ENCODE measurements around the gene HOXD9. TPM values are rescaled to one million over a fixed set of nuclear protein-coding genes. Genes with fewer than 3 reads are reported as not detected.

The HOXD9 gene
- not detected in 2 replicates for total RNA-seq

DNA sequence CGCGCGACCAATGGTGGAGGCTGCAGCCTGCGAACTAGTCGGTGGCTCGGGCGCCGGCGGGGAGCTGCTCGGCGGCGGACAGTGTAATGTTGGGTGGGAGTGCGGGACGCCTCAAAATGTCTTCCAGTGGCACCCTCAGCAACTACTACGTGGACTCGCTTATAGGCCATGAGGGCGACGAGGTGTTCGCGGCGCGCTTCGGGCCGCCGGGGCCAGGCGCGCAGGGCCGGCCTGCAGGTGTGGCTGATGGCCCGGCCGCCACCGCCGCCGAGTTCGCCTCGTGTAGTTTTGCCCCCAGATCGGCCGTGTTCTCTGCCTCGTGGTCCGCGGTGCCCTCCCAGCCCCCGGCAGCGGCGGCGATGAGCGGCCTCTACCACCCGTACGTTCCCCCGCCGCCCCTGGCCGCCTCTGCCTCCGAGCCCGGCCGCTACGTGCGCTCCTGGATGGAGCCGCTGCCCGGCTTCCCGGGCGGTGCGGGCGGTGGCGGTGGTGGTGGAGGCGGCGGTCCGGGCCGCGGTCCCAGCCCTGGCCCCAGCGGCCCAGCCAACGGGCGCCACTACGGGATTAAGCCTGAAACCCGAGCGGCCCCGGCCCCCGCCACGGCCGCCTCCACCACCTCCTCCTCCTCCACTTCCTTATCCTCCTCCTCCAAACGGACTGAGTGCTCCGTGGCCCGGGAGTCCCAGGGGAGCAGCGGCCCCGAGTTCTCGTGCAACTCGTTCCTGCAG is at the start of gene HOXD9:
Gene HOXD9 (plus strand): TSS at position 37 of the 728 bp plus-strand sequence. CDS start 50 bp downstream, at position 87.
- H3K27ac Mint-ChIP-seq, result peak within 1 kb of the TSS; percentile 42
- no peak within 1 kb of the TSS for H3K4me3 Mint-ChIP-seq (ENCODE audit: low read depth)
- H3K9me3 Mint-ChIP-seq, result no peaks in the 10 kb centered on the region
- H3K27me3 Mint-ChIP-seq (ENCODE audit: low read depth), result peaks cover 77% of the 10 kb centered on the region
- no peaks in the 10 kb centered on the region for H3K36me3 Mint-ChIP-seq (ENCODE audit: low read depth)
- H3K4me1 Mint-ChIP-seq (ENCODE audit: low read depth), result peaks cover 4% of the 10 kb centered on the region
- no peak for DNase-seq (ENCODE audit: low spot score)
- intact Hi-C loops (cut with micrococcal nuclease), result loop anchor here (5.0 to 10.0 kb wide), 2 partner anchors 39 to 1788 kb away; partner anchors contain the start of gene SP9

DNA sequence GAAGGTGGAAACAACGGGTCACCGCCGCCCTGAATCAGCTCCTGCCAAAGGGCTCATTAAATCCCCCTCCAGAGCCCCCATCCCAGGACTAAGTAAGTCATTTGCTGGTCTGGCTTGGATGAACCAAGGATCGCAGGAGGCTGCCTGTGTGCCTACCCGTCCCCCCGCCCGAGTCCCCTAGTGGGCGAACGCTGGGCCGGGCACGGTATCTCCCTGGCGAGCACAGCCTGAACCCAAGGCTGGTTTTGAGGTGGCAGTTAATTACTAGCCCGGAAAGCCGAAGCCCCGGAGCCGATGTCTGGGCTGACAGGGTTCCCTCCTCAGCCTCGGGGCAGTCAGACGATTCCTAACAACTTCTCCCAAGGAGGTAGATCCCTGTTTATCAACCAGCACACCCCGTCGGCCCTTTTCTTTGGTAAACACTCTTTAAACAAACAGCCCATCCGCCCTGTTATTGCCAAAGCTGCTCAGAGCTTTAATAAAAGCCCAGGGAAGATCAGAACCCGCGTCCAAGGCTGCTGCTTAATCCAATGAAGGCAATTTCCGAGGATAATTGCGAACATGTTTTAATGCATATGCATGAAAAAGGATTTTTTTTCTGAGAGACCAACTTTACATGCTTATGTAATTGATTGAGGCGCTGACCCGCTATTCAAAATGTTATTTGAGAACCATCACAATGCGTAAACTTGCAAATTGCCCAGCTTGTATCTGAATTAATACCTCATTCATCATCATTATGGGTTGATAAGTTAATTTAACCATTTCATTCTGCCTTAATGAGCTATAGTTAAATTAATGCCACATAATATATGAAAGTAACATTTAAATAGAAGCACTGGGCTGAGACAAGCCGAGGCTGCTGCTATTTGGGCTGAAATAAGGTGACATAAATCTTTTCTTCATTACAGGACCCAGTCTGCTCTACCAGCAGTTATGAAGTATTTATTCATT is 49.3 kb upstream of the HOXD9 start:
- DNase-seq (ENCODE audit: low spot score), result no peak
- Mint-ChIP-seq H3K27ac (no peak overlapping the region), H3K36me3 (ENCODE audit: low read depth) (no peaks in the 10 kb centered on the region), H3K9me3 (no peaks in the 10 kb centered on the region), H3K27me3 (ENCODE audit: low read depth) (peaks cover 83% of the 10 kb centered on the region), H3K4me3 (ENCODE audit: low read depth) (no peak overlapping the region), H3K4me1 (ENCODE audit: low read depth) (peaks cover 3% of the 10 kb centered on the region)
- intact Hi-C loops (cut with micrococcal nuclease), result no loop called here

DNA sequence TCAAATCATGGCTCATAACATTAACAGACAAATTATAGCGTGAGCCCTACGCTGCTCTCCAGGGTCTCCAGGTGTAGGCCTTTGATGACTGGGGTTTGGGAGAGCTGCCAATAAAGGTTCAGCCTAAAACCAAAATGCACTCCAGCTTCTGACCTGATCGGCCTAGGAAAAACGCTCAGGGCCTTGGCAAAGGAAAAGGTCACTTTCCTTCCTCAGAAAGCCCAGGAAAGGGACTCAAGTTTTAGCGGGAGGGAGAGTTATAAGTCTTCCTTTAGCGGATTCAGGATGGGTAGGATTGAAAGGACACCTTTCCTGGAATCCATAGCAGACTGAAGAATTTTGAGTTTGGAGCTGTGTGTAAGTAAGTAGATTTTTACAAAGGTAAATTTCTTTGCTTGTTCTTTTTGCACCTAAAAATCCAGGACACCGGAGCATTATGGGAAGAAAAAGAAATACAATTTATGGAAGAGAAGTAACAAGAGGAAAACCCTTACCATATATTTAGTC is 47.5 kb upstream of the HOXD9 start:
- Mint-ChIP-seq H3K27me3 (ENCODE audit: low read depth) (peaks cover 81% of the 10 kb centered on the region), H3K4me1 (ENCODE audit: low read depth) (peaks cover 5% of the 10 kb centered on the region), H3K36me3 (ENCODE audit: low read depth) (peaks cover 4% of the 10 kb centered on the region), H3K4me3 (ENCODE audit: low read depth) (no peak overlapping the region), H3K9me3 (peaks cover 3% of the 10 kb centered on the region), H3K27ac (no peak overlapping the region)
- no peak for DNase-seq (ENCODE audit: low spot score)
- intact Hi-C loops (cut with micrococcal nuclease), result loop anchor here (5.0 kb wide), 1 partner anchor 1738 kb away; no protein-coding TSS in a partner anchor

DNA sequence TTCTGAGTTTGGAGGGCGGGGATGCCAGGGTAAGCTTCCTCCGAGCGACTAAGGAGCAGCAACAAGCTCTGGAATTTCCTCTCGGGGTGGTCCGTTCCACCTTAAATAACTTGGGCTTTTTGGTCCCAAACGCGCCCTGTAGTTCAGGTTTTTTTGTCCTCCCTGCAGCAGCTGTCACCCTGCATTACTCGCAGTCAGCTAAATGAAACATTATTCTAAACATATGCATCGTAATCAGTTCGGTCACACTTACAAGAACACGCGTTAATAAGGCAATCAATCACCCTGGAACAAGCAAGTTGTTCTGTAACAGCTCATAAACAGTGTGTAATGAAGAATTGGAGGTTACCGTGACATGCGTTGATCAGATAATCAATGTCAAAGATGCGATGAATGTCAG is 47.0 kb upstream of the HOXD9 start:
- no peak for DNase-seq (ENCODE audit: low spot score)
- H3K4me1 Mint-ChIP-seq (ENCODE audit: low read depth), result peaks cover 5% of the 10 kb centered on the region
- peaks cover 4% of the 10 kb centered on the region for H3K36me3 Mint-ChIP-seq (ENCODE audit: low read depth)
- H3K4me3 Mint-ChIP-seq (ENCODE audit: low read depth), result no peak overlapping the region
- intact Hi-C loops (cut with micrococcal nuclease), result loop anchor here (5.0 kb wide), 1 partner anchor 1738 kb away; no protein-coding TSS in a partner anchor
- H3K27me3 Mint-ChIP-seq (ENCODE audit: low read depth), result peaks cover 76% of the 10 kb centered on the region
- no peak overlapping the region for H3K27ac Mint-ChIP-seq
- peaks cover 3% of the 10 kb centered on the region for H3K9me3 Mint-ChIP-seq

DNA sequence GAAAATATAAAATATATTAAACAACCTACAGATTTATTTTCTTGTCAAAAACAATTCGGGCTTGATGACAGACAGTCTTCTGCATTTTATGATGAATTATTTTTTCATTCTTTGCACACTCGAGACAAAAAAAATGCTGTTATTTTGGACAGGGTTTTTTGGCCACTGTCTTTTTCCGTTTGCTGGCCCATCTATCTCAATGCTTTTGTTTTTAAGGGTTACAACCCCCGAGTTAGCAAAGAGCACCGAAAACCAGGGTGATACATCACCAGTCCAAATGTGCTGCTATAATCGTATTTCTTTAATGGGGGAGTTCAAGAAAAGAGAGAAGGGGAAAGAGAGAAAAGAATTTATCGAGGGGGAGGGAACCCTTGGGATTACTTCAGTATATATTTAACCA is 46.5 kb upstream of the HOXD9 start:
- H3K4me1 Mint-ChIP-seq (ENCODE audit: low read depth), result peaks cover 5% of the 10 kb centered on the region
- H3K9me3 Mint-ChIP-seq, result peaks cover 3% of the 10 kb centered on the region
- intact Hi-C loops (cut with micrococcal nuclease), result loop anchor here (2.0 to 5.0 kb wide), 2 partner anchors 55 to 1739 kb away; no protein-coding TSS in a partner anchor
- no peak overlapping the region for H3K27ac Mint-ChIP-seq
- no peak overlapping the region for H3K4me3 Mint-ChIP-seq (ENCODE audit: low read depth)
- peaks cover 73% of the 10 kb centered on the region for H3K27me3 Mint-ChIP-seq (ENCODE audit: low read depth)
- H3K36me3 Mint-ChIP-seq (ENCODE audit: low read depth), result peaks cover 4% of the 10 kb centered on the region
- DNase-seq (ENCODE audit: low spot score), result no peak

DNA sequence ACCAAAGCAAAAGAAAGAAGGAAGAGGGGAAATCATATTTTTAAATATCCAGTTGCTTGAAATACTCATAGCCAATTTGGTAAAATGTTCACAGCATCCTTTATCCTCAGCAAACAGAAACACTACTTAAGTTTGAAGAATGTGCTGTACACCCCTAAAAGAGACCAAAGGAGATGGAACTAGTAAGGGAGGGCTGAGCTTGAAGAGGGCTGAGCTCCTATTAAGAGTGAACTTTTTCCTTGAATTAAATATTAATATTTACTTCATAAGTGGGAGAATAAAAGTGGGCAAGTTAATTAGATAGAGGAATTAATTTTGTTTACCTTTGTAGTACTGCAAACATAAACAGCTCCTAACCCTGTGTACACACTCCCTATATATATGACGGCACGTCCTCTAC is 45.7 kb upstream of the HOXD9 start:
- H3K27me3 Mint-ChIP-seq (ENCODE audit: low read depth), result peaks cover 73% of the 10 kb centered on the region
- intact Hi-C loops (cut with micrococcal nuclease), result loop anchor here (2.0 to 5.0 kb wide), 2 partner anchors 54 to 1739 kb away; no protein-coding TSS in a partner anchor
- H3K27ac Mint-ChIP-seq, result no peak overlapping the region
- H3K4me3 Mint-ChIP-seq (ENCODE audit: low read depth), result no peak overlapping the region
- peaks cover 3% of the 10 kb centered on the region for H3K9me3 Mint-ChIP-seq
- peaks cover 5% of the 10 kb centered on the region for H3K4me1 Mint-ChIP-seq (ENCODE audit: low read depth)
- no peak for DNase-seq (ENCODE audit: low spot score)
- peaks cover 4% of the 10 kb centered on the region for H3K36me3 Mint-ChIP-seq (ENCODE audit: low read depth)

DNA sequence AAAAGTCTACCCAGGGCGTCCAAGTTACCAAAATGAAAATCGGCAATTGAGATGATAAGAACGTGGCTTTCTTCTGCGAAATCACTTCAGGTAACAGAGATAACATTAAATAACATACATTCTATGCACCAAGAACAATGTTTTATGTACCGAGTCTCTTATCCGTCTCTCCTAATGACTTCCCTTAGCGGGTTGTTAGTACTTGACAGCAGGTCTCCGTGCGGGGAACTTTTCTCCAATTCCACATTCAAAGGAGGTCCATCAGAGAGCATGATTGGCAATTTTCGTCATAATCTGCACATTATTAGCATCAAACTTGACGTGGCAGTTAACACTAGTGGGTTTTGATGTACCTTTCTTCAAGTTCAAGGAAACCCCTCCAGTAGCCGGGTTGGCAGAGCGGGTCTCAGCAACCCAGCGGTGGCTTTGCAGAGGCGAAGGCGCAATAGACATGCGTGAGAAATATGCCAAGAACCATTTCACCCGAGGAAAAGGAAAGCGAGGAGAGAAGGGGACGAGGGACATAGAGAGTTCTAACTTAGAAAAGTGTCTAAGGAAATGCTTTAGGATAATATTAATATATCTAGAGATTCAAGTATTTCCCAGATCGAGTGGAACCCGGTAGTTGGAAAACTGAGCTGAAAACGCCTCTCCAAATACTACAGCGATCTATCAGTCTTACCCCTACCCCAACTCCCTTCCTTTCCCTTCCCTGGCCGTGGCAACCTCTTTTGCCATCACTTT is 43.8 kb upstream of the HOXD9 start:
- H3K4me3 Mint-ChIP-seq (ENCODE audit: low read depth), result no peak overlapping the region

DNA sequence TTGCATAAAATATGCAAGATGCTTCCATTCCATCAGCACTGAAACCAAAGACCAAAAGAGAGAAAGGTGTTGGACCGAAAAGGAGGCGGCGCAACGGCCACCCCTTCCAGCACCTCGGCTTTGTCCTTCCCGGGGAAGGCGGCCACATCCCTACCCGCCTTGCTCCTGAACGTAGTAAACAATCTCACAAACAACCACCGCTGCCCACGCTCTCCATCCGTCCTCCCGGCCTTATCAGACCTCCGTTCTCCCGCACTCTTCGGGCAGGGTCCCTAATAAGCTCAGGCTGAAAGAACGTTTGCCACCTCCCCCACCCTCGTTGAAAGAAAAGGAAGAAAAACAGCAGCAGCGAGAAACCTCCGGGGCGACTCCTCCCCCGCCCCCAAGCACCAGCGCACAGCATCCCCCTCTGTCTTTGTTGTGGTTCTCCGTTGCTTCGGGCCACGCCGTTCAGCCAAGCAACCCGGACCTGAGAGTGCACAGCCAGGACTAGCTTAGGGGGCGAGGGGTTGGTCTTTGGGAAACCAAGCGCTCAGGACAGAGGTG is 43.2 kb upstream of the HOXD9 start:
- no peak for DNase-seq (ENCODE audit: low spot score)
- Mint-ChIP-seq H3K27ac (peak overlapping the region; percentile 76), H3K36me3 (ENCODE audit: low read depth) (peaks cover 4% of the 10 kb centered on the region), H3K9me3 (peaks cover 3% of the 10 kb centered on the region), H3K4me3 (ENCODE audit: low read depth) (no peak overlapping the region), H3K27me3 (ENCODE audit: low read depth) (peaks cover 69% of the 10 kb centered on the region), H3K4me1 (ENCODE audit: low read depth) (peaks cover 5% of the 10 kb centered on the region)
- intact Hi-C loops (cut with micrococcal nuclease), result loop anchor here (2.0 to 5.0 kb wide), 2 partner anchors 31 to 1742 kb away; no protein-coding TSS in a partner anchor

More for the DNA sequence above, 43.8 kb upstream of the HOXD9 start:
- Mint-ChIP-seq H3K4me1 (ENCODE audit: low read depth) (peaks cover 5% of the 10 kb centered on the region), H3K9me3 (peaks cover 3% of the 10 kb centered on the region), H3K36me3 (ENCODE audit: low read depth) (peaks cover 4% of the 10 kb centered on the region), H3K27me3 (ENCODE audit: low read depth) (peaks cover 67% of the 10 kb centered on the region), H3K27ac (no peak overlapping the region)
- intact Hi-C loops (cut with micrococcal nuclease), result loop anchor here (1.0 to 5.0 kb wide), 3 partner anchors 9 to 1741 kb away; no protein-coding TSS in a partner anchor
- no peak for DNase-seq (ENCODE audit: low spot score)

DNA sequence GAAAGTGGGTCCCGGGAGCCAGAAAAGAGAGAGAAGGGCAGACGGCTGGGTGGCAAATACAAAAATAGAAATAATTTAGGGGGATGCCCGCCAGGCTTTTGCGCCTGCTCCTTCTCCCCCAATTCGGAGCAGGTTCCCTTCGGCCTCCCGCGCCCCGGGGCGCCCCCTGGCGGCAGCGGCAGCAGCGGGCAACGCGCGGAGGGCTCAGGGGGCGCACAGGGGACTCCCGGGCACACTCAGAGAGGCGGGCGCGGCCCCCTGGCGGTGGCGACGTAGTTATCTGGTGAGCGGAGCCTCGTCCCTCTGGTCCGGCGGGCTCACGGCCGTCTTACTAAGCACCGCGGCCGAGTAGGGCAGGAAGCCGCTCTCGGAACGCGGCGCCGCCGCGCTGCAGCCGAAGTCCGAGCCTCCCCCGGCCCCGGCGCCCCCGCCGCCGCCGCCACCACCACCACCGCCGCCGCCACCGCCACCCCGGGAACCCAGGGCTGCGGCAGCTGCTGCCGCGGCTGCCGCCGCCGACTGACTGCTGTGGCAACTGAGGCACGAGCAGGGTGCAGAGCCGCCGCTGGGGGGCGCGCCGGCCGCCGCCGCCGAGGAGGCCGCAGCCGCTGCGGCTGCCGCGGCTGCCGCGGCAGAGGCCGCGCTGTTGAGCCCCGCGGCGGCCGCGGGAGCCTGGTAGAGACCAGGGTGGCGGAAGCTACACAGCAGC is 42.5 kb upstream of the HOXD9 start:
- H3K36me3 Mint-ChIP-seq (ENCODE audit: low read depth), result peaks cover 4% of the 10 kb centered on the region
- no peak for DNase-seq (ENCODE audit: low spot score)
- peak overlapping the region; percentile 76 for H3K27ac Mint-ChIP-seq

DNA sequence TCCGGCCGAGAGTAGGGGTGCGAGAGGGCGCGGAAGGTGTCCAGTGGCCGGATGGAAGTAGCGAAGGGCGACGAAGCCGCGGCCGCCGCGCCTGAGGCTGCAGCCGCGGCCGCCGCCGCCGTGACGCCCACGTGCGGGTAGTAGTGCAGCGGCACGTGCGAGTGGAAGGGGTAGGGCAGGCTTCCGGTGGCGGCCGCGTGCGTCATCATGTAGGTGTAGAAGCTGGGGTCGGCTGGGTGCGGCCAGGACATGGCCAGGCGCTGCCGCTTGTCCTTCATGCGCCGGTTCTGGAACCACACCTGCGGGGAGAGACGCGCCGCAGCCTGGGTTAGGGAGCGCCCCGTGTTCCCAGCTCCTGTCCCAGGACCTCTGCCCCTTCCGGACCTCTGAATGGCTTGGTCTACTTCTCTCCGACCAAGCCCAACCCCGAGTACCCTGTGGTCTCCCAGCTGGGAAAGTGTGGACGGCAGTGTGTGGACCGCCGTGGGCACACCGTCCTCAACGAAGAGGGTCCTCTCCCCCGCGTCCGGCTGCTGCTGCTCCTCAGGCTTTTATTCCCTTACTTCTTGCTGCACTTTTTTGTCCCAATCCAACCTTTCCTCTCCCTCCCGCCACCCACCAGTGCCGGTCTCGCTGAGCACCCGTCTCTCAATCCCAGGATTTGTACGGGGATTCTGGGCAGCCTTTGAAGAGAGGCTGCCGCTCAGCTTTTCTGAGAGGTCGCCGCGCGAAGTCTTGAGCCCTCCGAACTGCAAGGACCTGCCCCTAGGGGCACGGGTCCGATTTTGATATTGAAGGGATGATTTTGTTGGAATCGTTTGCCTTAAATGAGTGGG is 41.8 kb upstream of the HOXD9 start:
- peaks cover 65% of the 10 kb centered on the region for H3K27me3 Mint-ChIP-seq (ENCODE audit: low read depth)
- peaks cover 5% of the 10 kb centered on the region for H3K4me1 Mint-ChIP-seq (ENCODE audit: low read depth)
- H3K36me3 Mint-ChIP-seq (ENCODE audit: low read depth), result peaks cover 4% of the 10 kb centered on the region
- no peak for DNase-seq (ENCODE audit: low spot score)
- no peak overlapping the region for H3K4me3 Mint-ChIP-seq (ENCODE audit: low read depth)
- intact Hi-C loops (cut with micrococcal nuclease), result loop anchor here (2.0 kb wide), 1 partner anchor 82 kb away; no protein-coding TSS in a partner anchor
- peaks cover 3% of the 10 kb centered on the region for H3K9me3 Mint-ChIP-seq
- H3K27ac Mint-ChIP-seq, result peak overlapping the region; percentile 38

More for the DNA sequence above, 42.5 kb upstream of the HOXD9 start:
- peaks cover 69% of the 10 kb centered on the region for H3K27me3 Mint-ChIP-seq (ENCODE audit: low read depth)
- intact Hi-C loops (cut with micrococcal nuclease), result loop anchor here (2.0 to 5.0 kb wide), 3 partner anchors 31 to 1743 kb away; no protein-coding TSS in a partner anchor
- peaks cover 5% of the 10 kb centered on the region for H3K4me1 Mint-ChIP-seq (ENCODE audit: low read depth)
- H3K9me3 Mint-ChIP-seq, result peaks cover 3% of the 10 kb centered on the region
- no peak overlapping the region for H3K4me3 Mint-ChIP-seq (ENCODE audit: low read depth)

Data from activated T-helper 2 cell treated with anti-CD3 and anti-CD28 coated beads, Interferon-gamma antibody, Interleukin-2, Interleukin-4, amounts not matched to agents 10 μg/mL and 5 μg/mL and 100 μg/mL, durations not matched to agents 14 hours and 24 hours and 36 hours (primary cell).